ENCODE measurements around the gene HES5. TPM values are rescaled to one million over a fixed set of nuclear protein-coding genes. Genes with fewer than 3 reads are reported as not detected.

The HES5 gene
- total and polyA plus RNA-seq, 2 of the 13 experiments (the other 11 are each of a cell fraction or from before 2014, with no cell fraction given), result not detected

- no peak for TF ChIP-seq TCF12 (IDR thresholded peaks at IDR 0.05)
- no peak for TF ChIP-seq TCF12 (CRISPR knock-in tag; IDR thresholded peaks at IDR 0.05)
- TF ChIP-seq ELF1 (CRISPR knock-in tag; IDR thresholded peaks at IDR 0.05), result no peak
Observed at GRCh38 chr1:2483970-2484369, 46.1 kb downstream of the HES5 start (continued).

DNA sequence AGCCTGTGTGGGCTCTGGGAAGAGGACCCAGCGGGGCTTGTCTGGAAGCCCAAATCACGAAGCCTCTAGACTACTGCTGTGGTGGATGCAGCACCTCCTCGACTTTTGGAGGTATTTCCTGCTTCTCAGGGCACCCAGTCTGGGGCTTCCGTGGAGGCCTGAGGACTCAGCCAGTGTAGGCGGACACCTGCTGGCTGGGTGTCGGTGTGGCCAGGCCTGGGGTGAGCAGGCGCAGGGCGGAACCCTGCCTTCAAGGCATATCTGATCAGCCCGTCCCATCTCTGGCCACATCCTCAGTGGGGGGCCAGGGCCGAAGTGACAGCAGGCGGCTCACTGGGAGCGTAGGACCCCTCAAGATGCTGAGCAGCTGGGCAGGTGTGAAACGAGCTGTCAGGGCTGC lies 47.0 kb downstream of the HES5 start:
- WGBS (ENCODE audit: low lambda C conversion rate), result no CpG with 5 or more reads among the region's 13 CpGs
- intact Hi-C loops (cut with micrococcal nuclease; ENCODE audit: unreplicated experiment), result no loop called here
- DNase-seq (ENCODE audit: low spot score) (no peak), FAIRE-seq (no peak), ATAC-seq (no peak)
- H3K36me3 ChIP-seq (replicated peaks in 1 of 2; ENCODE audit: control insufficient read depth in 1 of 2, insufficient read depth in 2 of 2, low read length in 2 of 2), result no peaks in the 10 kb centered on the region
- no TSS peak for BruUV-seq (replicated peaks)
- peaks cover 6% of the 10 kb centered on the region; the same call in 1 of the 2 replicates for H3K4me1 ChIP-seq (ENCODE audit: insufficient read depth, low read length)
- no peak overlapping the region for H3K9ac ChIP-seq (ENCODE audit: insufficient read depth, low read depth, low read length)
- peaks cover 5 to 23% of the 10 kb centered on the region in 2 experiments; a peak in 3 of 5 replicates for H3K27me3 ChIP-seq (ENCODE audit: control insufficient read depth in 1 of 2, insufficient read depth in 2 of 2, low read length in 2 of 2)
- no peaks in the 10 kb centered on the region for H3K79me2 ChIP-seq (ENCODE audit: insufficient read depth, low read length)
- no peak overlapping the region for H3K4me3 ChIP-seq (replicated peaks in 1 of 3; ENCODE audit: insufficient read depth in 1 of 3, low read depth in 2 of 3, low read length in 3 of 3)
- H2AFZ ChIP-seq (ENCODE audit: low read length), result no peak overlapping the region
- CTCF ChIA-PET (ENCODE audit: low intra/inter-chr PET ratio, low total read pairs), result no interaction called here
- in situ Hi-C loops (cut with HindIII; ENCODE audit: extremely low pct_ligation_motif_present, low pct_unique_long_range_greater_than_20kb), result no loop called here
- H3K9me3 ChIP-seq (ENCODE audit: low read length), result no peaks in the 10 kb centered on the region
- no peak overlapping the region for H3K27ac ChIP-seq (ENCODE audit: extremely low read length, insufficient read depth, low read length)
- POLR2A ChIA-PET, result no interaction called here
- H4K20me1 ChIP-seq (ENCODE audit: insufficient read depth, low read length), result no peaks in the 10 kb centered on the region
- no peak overlapping the region for H3K4me2 ChIP-seq (ENCODE audit: low read depth, low read length)
- TF ChIP-seq PAWR (CRISPR knock-in tag; IDR thresholded peaks at IDR 0.05; ENCODE audit: borderline replicate concordance) (no peak), ARID2 (CRISPR knock-in tag; IDR thresholded peaks at IDR 0.05; ENCODE audit: borderline replicate concordance) (no peak), ZNF292 (CRISPR knock-in tag; IDR thresholded peaks at IDR 0.05; ENCODE audit: borderline replicate concordance, low read depth) (no peak), FUBP1 (CRISPR knock-in tag; IDR thresholded peaks at IDR 0.05; ENCODE audit: borderline replicate concordance) (no peak), FIP1L1 (IDR thresholded peaks at IDR 0.05; ENCODE audit: borderline replicate concordance, insufficient read depth, low read depth, low read length) (no peak), ZNF441 (CRISPR knock-in tag; IDR thresholded peaks at IDR 0.05; ENCODE audit: borderline replicate concordance) (no peak), RXRA (CRISPR knock-in tag; IDR thresholded peaks at IDR 0.05) (no peak), SP4 (CRISPR knock-in tag; IDR thresholded peaks at IDR 0.05) (no peak), POLR2AphosphoS5 (IDR thresholded peaks at IDR 0.05; ENCODE audit: low read depth, low read length) (no peak), ZNF577 (CRISPR knock-in tag; IDR thresholded peaks at IDR 0.05; ENCODE audit: borderline replicate concordance, low read depth) (no peak), ZNF501 (CRISPR knock-in tag; IDR thresholded peaks at IDR 0.05) (no peak), PRMT3 (CRISPR knock-in tag; IDR thresholded peaks at IDR 0.05; ENCODE audit: borderline replicate concordance, low read depth) (no peak), PRPF4 (IDR thresholded peaks at IDR 0.05; ENCODE audit: low read depth, low read length, poor library complexity, severe bottlenecking) (no peak), ZNF329 (CRISPR knock-in tag; IDR thresholded peaks at IDR 0.05; ENCODE audit: low read depth) (no peak)
- TF ChIP-seq, protein P1, sequence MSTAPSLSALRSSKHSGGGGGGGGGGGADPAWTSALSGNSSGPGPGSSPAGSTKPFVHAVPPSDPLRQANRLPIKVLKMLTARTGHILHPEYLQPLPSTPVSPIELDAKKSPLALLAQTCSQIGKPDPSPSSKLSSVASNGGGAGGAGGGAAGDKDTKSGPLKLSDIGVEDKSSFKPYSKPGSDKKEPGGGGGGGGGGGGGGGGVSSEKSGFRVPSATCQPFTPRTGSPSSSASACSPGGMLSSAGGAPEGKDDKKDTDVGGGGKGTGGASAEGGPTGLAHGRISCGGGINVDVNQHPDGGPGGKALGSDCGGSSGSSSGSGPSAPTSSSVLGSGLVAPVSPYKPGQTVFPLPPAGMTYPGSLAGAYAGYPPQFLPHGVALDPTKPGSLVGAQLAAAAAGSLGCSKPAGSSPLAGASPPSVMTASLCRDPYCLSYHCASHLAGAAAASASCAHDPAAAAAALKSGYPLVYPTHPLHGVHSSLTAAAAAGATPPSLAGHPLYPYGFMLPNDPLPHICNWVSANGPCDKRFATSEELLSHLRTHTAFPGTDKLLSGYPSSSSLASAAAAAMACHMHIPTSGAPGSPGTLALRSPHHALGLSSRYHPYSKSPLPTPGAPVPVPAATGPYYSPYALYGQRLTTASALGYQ (CRISPR knock-in tag; IDR thresholded peaks at IDR 0.05), result no peak
- TF ChIP-seq, protein P2, sequence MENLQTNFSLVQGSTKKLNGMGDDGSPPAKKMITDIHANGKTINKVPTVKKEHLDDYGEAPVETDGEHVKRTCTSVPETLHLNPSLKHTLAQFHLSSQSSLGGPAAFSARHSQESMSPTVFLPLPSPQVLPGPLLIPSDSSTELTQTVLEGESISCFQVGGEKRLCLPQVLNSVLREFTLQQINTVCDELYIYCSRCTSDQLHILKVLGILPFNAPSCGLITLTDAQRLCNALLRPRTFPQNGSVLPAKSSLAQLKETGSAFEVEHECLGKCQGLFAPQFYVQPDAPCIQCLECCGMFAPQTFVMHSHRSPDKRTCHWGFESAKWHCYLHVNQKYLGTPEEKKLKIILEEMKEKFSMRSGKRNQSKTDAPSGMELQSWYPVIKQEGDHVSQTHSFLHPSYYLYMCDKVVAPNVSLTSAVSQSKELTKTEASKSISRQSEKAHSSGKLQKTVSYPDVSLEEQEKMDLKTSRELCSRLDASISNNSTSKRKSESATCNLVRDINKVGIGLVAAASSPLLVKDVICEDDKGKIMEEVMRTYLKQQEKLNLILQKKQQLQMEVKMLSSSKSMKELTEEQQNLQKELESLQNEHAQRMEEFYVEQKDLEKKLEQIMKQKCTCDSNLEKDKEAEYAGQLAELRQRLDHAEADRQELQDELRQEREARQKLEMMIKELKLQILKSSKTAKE (CRISPR knock-in tag; IDR thresholded peaks at IDR 0.05; ENCODE audit: borderline replicate concordance), result no peak

All from HepG2 (cell line).